Measurements from ENCODE around the gene EOLA1. TPM values are rescaled to one million over a fixed set of nuclear protein-coding genes. Genes with fewer than 3 reads are reported as not detected.

Gene EOLA1
- total and polyA plus RNA-seq, 2 experiments from 2014 or later, result 2.5 to 3.3 TPM

- H3K9me3 Mint-ChIP-seq, result no peaks in the 10 kb centered on the region
Observed at GRCh38 chrX:149528381-149528780, 12.4 kb upstream of the EOLA1 start.

More at GRCh38 chrX:149528381-149528780, 12.4 kb upstream of the EOLA1 start:
- Histone ChIP-seq H3K36me3 (ENCODE audit: insufficient read depth) (no peaks in the 10 kb centered on the region), H3F3A (replicated peaks; ENCODE audit: low read depth) (no peaks in the 10 kb centered on the region), H3K4me2 (no peak overlapping the region), H3K4me1 (ENCODE audit: insufficient read depth) (no peaks in the 10 kb centered on the region), H3K79me2 (replicated peaks; ENCODE audit: insufficient read depth) (no peaks in the 10 kb centered on the region), H3K4me3 (no peak overlapping the region), H3K27me3 (ENCODE audit: insufficient read depth) (no peaks in the 10 kb centered on the region), H2AFZ (no peak overlapping the region), H3K27ac (ENCODE audit: low read depth) (no peak overlapping the region), H4K20me1 (replicated peaks; ENCODE audit: insufficient read depth) (no peaks in the 10 kb centered on the region), H3K9me2 (ENCODE audit: insufficient read depth) (no peaks in the 10 kb centered on the region)
- Mint-ChIP-seq H3K4me3 (no peak overlapping the region), H3K27ac (no peak overlapping the region), H3K4me1 (peaks cover 4% of the 10 kb centered on the region; the same call in 2 of the 3 replicates), H3K27me3 (ENCODE audit: insufficient read depth, low read depth, poor library complexity) (peaks cover 3% of the 10 kb centered on the region), H3K36me3 (ENCODE audit: low read depth) (peaks cover 5% of the 10 kb centered on the region; the same call in 1 of the 3 replicates)
- TF ChIP-seq ETS1 (IDR thresholded peaks at IDR 0.05) (no peak), JUNB (IDR thresholded peaks at IDR 0.05; ENCODE audit: unreplicated experiment) (no peak), POLR2AphosphoS5 (IDR thresholded peaks at IDR 0.05; ENCODE audit: low read depth) (no peak), REST (IDR thresholded peaks at IDR 0.05; ENCODE audit: unreplicated experiment) (no peak), ZNF114 (CRISPR knock-in tag; IDR thresholded peaks at IDR 0.05) (no peak), EZH2phosphoT487 (IDR thresholded peaks at IDR 0.05; ENCODE audit: unreplicated experiment) (no peak), STAT1 (IDR thresholded peaks at IDR 0.05; ENCODE audit: unreplicated experiment) (no peak), ZNF331 (CRISPR knock-in tag; IDR thresholded peaks at IDR 0.05; ENCODE audit: low read depth) (no peak), ZNF462 (CRISPR knock-in tag; IDR thresholded peaks at IDR 0.05) (no peak), EZH2 (IDR thresholded peaks at IDR 0.05; ENCODE audit: low read depth, unreplicated experiment) (no peak)
- TF ChIP-seq, protein P1, sequence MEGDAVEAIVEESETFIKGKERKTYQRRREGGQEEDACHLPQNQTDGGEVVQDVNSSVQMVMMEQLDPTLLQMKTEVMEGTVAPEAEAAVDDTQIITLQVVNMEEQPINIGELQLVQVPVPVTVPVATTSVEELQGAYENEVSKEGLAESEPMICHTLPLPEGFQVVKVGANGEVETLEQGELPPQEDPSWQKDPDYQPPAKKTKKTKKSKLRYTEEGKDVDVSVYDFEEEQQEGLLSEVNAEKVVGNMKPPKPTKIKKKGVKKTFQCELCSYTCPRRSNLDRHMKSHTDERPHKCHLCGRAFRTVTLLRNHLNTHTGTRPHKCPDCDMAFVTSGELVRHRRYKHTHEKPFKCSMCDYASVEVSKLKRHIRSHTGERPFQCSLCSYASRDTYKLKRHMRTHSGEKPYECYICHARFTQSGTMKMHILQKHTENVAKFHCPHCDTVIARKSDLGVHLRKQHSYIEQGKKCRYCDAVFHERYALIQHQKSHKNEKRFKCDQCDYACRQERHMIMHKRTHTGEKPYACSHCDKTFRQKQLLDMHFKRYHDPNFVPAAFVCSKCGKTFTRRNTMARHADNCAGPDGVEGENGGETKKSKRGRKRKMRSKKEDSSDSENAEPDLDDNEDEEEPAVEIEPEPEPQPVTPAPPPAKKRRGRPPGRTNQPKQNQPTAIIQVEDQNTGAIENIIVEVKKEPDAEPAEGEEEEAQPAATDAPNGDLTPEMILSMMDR (conservative IDR thresholded peaks at IDR 0.05; ENCODE audit: low read depth in 2 of 2), result no peak
- no peak for ATAC-seq
- DNase-seq (ENCODE audit: low spot score), result no peak

All from GM23338 (cell line).